ENCODE results near the gene MYL3. TPM values are rescaled to one million over a fixed set of nuclear protein-coding genes. Genes with fewer than 3 reads are reported as not detected.

The MYL3 gene
- total RNA-seq, 2 donors from 2014 or later: 208 to 223 TPM

GRCh38 chr3:46843508-46843907, 19.7 kb downstream of the MYL3 start:
- Histone ChIP-seq H3K4me3 (no peak overlapping the region), H3K4me1 (peaks cover 0 to 37% of the 10 kb centered on the region in 2 donors), H3K27ac (no peak overlapping the region), H3K36me3 (no peaks in the 10 kb centered on the region), H3K9me3 (peaks cover 0 to 28% of the 10 kb centered on the region in 2 donors), H3K27me3 (no peaks in the 10 kb centered on the region)
- no peak for DNase-seq (ENCODE audit: low spot score)
- no peak for TF ChIP-seq CTCF (IDR thresholded peaks at IDR 0.05)

GRCh38 chr3:46840491-46840890, 22.8 kb downstream of the MYL3 start:
- no peak for TF ChIP-seq CTCF (IDR thresholded peaks at IDR 0.05)
- Histone ChIP-seq H3K36me3 (no peaks in the 10 kb centered on the region), H3K9me3 (peaks cover 0 to 39% of the 10 kb centered on the region in 2 donors), H3K27me3 (no peaks in the 10 kb centered on the region), H3K4me1 (peaks cover 0 to 9% of the 10 kb centered on the region in 2 donors), H3K27ac (no peak overlapping the region), H3K4me3 (no peak overlapping the region)
- no peak for DNase-seq (ENCODE audit: low spot score)

GRCh38 chr3:46838301-46838700, 24.9 kb downstream of the MYL3 start:
- no peak overlapping the region for H3K27ac ChIP-seq
- DNase-seq (ENCODE audit: low spot score): no peak
- no peak overlapping the region for H3K4me3 ChIP-seq
- peaks cover 0 to 39% of the 10 kb centered on the region in 2 donors for H3K9me3 ChIP-seq
- no peaks in the 10 kb centered on the region for H3K36me3 ChIP-seq
- H3K4me1 ChIP-seq: no peaks in the 10 kb centered on the region
- no peak for TF ChIP-seq CTCF (IDR thresholded peaks at IDR 0.05)
- no peaks in the 10 kb centered on the region for H3K27me3 ChIP-seq

GRCh38 chr3:46835491-46835890, 27.8 kb downstream of the MYL3 start:
- no peaks in the 10 kb centered on the region for H3K36me3 ChIP-seq

GRCh38 chr3:46835054-46835453, 28.2 kb downstream of the MYL3 start:
- Histone ChIP-seq H3K36me3 (no peaks in the 10 kb centered on the region), H3K27ac (no peak overlapping the region), H3K4me3 (no peak overlapping the region), H3K9me3 (peaks cover 0 to 18% of the 10 kb centered on the region in 2 donors), H3K27me3 (no peaks in the 10 kb centered on the region), H3K4me1 (no peaks in the 10 kb centered on the region)
- no peak for DNase-seq (ENCODE audit: low spot score)
- no peak for TF ChIP-seq CTCF (IDR thresholded peaks at IDR 0.05)

More at GRCh38 chr3:46835491-46835890, 27.8 kb downstream of the MYL3 start:
- H3K27me3 ChIP-seq: no peaks in the 10 kb centered on the region
- H3K4me1 ChIP-seq: no peaks in the 10 kb centered on the region
- H3K27ac ChIP-seq: no peak overlapping the region
- TF ChIP-seq CTCF (IDR thresholded peaks at IDR 0.05): no peak
- no peak overlapping the region for H3K4me3 ChIP-seq
- H3K9me3 ChIP-seq: peaks cover 0 to 22% of the 10 kb centered on the region in 2 donors
- DNase-seq (ENCODE audit: low spot score): no peak

Data from right atrium auricular region (tissue), 2 donors.